Left lung (tissue), 10 donors: ENCODE data around the gene PLA2R1. TPM values are rescaled to one million over a fixed set of nuclear protein-coding genes. Genes with fewer than 3 reads are reported as not detected.
A peak's percentile ranks its signal among the peaks of the same experiment; 100 is the strongest.

Experiments used
- ATAC-seq: fragments of 200-7000 bp; cut with Tn5 transposase; one replicate; pipeline ENCODE4 v1.9.1; 2020; ENCODE audit warnings: moderate library complexity
- DNase-seq, 4 donors: peaks; one replicate each; pipeline ENCODE4 v3.0.0-alpha.2; 2013 to 2020
- H3K27ac ChIP-seq, 2 donors: fragments of 200-600 bp; sonication (generic) in 1 of 2; one replicate each; pipeline versions ENCODE4 v1.5.0 to v1.8.0; 2020 to 2021
- H3K27me3 ChIP-seq, 2 donors: fragments of 200-600 bp; sonication (generic) in 1 of 2; one replicate each; pipeline versions ENCODE4 v1.5.0 to v1.8.0; 2020 to 2021
- H3K36me3 ChIP-seq, 2 donors: fragments of 200-600 bp; sonication (generic) in 1 of 2; one replicate each; pipeline versions ENCODE4 v1.5.0 to v1.8.0; 2020 to 2021
- H3K4me1 ChIP-seq, 2 donors: fragments of 200-600 bp; one replicate each; pipeline ENCODE4 v1.8.0; 2021
- H3K4me3 ChIP-seq, 2 donors: fragments of 200-600 bp; sonication (generic) in 1 of 2; one replicate each; pipeline versions ENCODE4 v1.5.0 to v1.8.0; 2020 to 2021; ENCODE audit warnings: mild to moderate bottlenecking in 1 of 2
- H3K9me3 ChIP-seq, 2 donors: fragments of 200-600 bp; sonication (generic) in 1 of 2; one replicate each; pipeline versions ENCODE4 v1.5.0 to v1.8.0; 2020 to 2021
- CTCF ChIP-seq, 2 donors: fragments of 200-600 bp; sonication (generic) in 1 of 2; IDR thresholded peaks; one replicate each; pipeline versions ENCODE4 v1.5.0 to v1.8.0; 2021; ENCODE audit warnings: antibody characterized with exemption in 2 of 2
- intact Hi-C, 2 donors: fragments of 100-400 bp; cut with DNase I; formaldehyde crosslinking; loops; one replicate each; pipeline versions ENCODE4 v1.11.2 to v1.14.2; 2022
- polyA plus RNA-seq, 6 donors: library from polyadenylated mRNA; unstranded; fragments of 120-200 nt; gene quantifications; one replicate each; pipeline ENCODE4 v1.2.1, GENCODE V29; 2013; ENCODE audit not compliant: insufficient read length in 6 of 6
- total RNA-seq, 2 donors: library from RNA; stranded (reverse); fragmentation: NEBNext Ultra II Directional; extraction: Animal tissue kit (Norgen Biotek cat#: 25700); gene quantifications; one replicate each; pipeline ENCODE4 v1.2.1, GENCODE V29; 2021
- donor health status: DM: no; HTN: yes; CAD: no.
- donor health status: DM: no; HTN: no; CAD: no.

Gene PLA2R1
- total and polyA plus RNA-seq, 8 donors = 4.1 to 7.2 (median 5.5) TPM

GRCh38 chr2:159953136-159953823 lies 109.1 kb downstream of the PLA2R1 start:
- DNase-seq (peak in 1 of 4 donors; percentile 21), ATAC-seq (no peak)
- H3K9me3 ChIP-seq = no peaks in the 10 kb centered on the region
- no peak overlapping the region for H3K4me3 ChIP-seq
- no peak for TF ChIP-seq CTCF (IDR thresholded peaks at IDR 0.05)
- H3K4me1 ChIP-seq = no peaks in the 10 kb centered on the region
- no peak overlapping the region for H3K27ac ChIP-seq
- no peaks in the 10 kb centered on the region for H3K36me3 ChIP-seq
- H3K27me3 ChIP-seq = no peaks in the 10 kb centered on the region
- intact Hi-C loops = no loop called here

GRCh38 chr2:159946326-159946999 lies 116.0 kb downstream of the PLA2R1 start:
- H3K27ac ChIP-seq = peak overlapping the region in 1 of 2 donors; percentile 61
- no peaks in the 10 kb centered on the region for H3K36me3 ChIP-seq
- no peak for TF ChIP-seq CTCF (IDR thresholded peaks at IDR 0.05)
- no peaks in the 10 kb centered on the region for H3K9me3 ChIP-seq
- H3K4me3 ChIP-seq = no peak overlapping the region
- no peaks in the 10 kb centered on the region for H3K27me3 ChIP-seq
- H3K4me1 ChIP-seq = no peaks in the 10 kb centered on the region
- ATAC-seq (peak; percentile 43), DNase-seq (peak in 1 of 4 donors; percentile 61)
- intact Hi-C loops = no loop called here

GRCh38 chr2:159944874-159945273 lies 117.5 kb downstream of the PLA2R1 start:
- H3K9me3 ChIP-seq = no peaks in the 10 kb centered on the region
- H3K27me3 ChIP-seq = no peaks in the 10 kb centered on the region
- intact Hi-C loops = no loop called here
- H3K4me1 ChIP-seq = no peaks in the 10 kb centered on the region
- no peak for TF ChIP-seq CTCF (IDR thresholded peaks at IDR 0.05)
- no peak overlapping the region for H3K4me3 ChIP-seq
- no peaks in the 10 kb centered on the region for H3K36me3 ChIP-seq
- no peak overlapping the region for H3K27ac ChIP-seq
- DNase-seq (no peak), ATAC-seq (no peak)

GRCh38 chr2:159942146-159942545 lies 120.3 kb downstream of the PLA2R1 start:
- H3K27ac ChIP-seq = no peak overlapping the region
- peak in 1 of 4 donors; percentile 66 for DNase-seq
- H3K27me3 ChIP-seq = no peaks in the 10 kb centered on the region
- no peaks in the 10 kb centered on the region for H3K36me3 ChIP-seq
- H3K9me3 ChIP-seq = no peaks in the 10 kb centered on the region
- H3K4me3 ChIP-seq = no peak overlapping the region
- intact Hi-C loops = no loop called here
- TF ChIP-seq CTCF (IDR thresholded peaks at IDR 0.05) = no peak
- H3K4me1 ChIP-seq = no peaks in the 10 kb centered on the region
- no peak for ATAC-seq

GRCh38 chr2:159941729-159942128 lies 120.7 kb downstream of the PLA2R1 start:
- H3K4me1 ChIP-seq = no peaks in the 10 kb centered on the region
- ATAC-seq (no peak), DNase-seq (no peak)
- no peaks in the 10 kb centered on the region for H3K36me3 ChIP-seq
- intact Hi-C loops = no loop called here
- H3K27ac ChIP-seq = no peak overlapping the region
- no peaks in the 10 kb centered on the region for H3K27me3 ChIP-seq
- no peak overlapping the region for H3K4me3 ChIP-seq
- TF ChIP-seq CTCF (IDR thresholded peaks at IDR 0.05) = no peak
- H3K9me3 ChIP-seq = no peaks in the 10 kb centered on the region
